Measurements from ENCODE around the gene KSR1.
A peak's percentile ranks its signal among the peaks of the same experiment; 100 is the strongest.

KSR1 gene

DNA sequence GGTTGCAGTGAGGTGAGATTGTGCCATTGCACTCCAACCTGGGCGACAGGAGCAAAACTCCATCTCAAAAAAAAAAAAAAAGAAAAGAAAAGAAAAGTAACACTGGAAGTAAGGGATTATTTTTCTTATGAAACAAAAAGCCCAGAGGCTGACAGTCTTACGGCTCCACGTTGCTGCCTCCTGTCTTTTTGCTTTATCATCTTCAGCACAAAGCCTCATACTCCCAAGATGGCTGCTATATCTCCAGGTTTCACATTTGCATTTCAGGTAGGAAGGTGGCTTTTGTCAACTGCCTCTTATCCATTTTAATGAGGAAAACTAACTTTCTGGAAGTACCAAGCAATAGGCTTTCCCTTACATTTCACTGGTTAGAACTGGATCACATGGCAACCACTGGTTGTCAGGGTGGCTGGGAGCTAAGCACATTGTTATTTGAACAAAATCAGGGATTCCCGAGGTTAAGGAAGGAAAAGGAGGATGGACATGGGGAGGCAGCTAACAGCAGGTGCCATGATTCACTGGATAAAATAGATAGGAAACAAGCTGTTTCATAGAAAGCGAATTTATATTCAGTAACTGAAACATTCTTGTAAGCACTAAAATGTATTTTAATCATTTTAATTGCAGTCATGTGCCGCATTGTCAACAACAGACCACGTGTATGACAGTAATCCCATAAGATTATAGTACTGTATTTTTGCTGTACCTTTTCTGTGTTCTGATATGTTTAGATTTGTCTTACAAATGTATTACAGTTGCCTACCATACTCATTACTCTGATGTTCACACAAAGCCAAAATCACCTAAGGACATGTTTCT, 58.6 kb downstream of the KSR1 start:
- DNase-seq (ENCODE audit: low read depth in 2 of 2) = no peak

DNA sequence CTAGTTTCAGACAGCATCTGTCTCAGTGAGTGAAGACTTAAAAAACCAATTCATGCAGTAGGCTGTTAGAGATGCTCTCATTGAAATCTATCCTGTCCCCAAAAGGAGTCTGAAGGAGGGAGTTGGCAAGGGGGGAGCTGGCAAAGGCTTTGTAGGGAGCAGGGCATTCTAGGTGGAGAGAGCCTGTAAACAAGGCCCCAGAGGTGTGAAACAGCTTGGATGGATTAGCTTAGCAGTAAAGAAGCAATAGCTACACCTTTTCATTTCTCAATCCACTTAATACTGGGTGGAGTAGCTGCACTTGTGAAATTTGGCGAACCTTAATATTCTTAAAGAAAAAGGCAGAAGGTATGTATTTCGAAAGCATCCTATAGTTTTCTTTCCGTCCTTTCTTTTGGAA, 61.8 kb downstream of the KSR1 start:
- DNase-seq (ENCODE audit: low read depth in 2 of 2) = no peak

DNA sequence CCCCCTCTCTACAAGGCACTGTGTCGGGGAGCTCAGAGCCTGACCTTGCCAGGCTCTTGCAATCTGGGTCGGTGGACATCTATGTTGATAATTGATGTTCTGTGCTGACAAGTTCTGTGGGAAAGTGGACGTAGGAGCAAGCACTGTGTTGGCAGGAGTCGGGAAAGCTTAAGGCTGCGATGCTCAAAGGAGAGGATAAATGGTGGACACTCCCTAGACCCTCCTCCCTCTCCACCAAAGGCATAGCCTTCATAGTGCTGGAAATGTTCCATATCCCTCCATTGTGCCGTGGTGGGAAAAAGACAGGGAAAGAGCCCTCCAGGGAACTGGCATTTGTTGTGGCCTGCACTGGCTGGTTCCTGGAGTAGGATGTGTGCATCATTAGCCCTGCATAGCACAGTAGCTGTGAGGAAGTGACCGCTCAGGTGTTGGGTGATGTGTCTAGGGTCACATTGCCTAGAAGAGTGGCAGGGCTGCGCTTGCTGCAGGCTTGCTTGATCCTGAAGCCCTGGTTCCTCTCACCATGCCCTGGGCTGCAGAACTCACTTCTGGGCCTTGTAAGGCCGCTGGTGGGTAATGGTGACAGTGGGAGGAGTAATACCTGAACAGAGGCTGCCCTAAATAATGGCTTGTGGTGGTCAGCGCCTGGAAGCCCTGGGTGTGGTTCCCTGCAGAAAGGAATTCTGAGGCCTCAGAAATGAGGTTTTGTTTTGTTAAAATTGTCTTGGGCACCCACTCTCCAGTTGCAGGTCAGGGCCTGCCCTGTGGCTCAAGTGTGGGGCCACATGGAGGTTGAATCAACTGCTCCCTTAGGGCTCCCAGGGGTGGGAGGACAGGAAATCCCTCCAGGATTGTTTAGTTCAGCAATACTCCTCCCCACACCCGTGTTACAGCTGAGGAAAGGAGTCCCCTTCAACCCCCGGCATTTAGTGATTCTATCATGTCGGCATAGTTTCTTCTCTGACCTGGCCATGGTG, 62.6 kb downstream of the KSR1 start:
- no peak for DNase-seq (ENCODE audit: low read depth in 2 of 2)

- no peak for DNase-seq (ENCODE audit: low read depth in 2 of 2)
These were observed 63.3 kb downstream of the KSR1 start for GRCh38 chr17:27519550-27519949.

GRCh38 chr17:27520491-27521185, 64.4 kb downstream of the KSR1 start:
- DNase-seq (ENCODE audit: low read depth in 2 of 2) = no peak

DNA sequence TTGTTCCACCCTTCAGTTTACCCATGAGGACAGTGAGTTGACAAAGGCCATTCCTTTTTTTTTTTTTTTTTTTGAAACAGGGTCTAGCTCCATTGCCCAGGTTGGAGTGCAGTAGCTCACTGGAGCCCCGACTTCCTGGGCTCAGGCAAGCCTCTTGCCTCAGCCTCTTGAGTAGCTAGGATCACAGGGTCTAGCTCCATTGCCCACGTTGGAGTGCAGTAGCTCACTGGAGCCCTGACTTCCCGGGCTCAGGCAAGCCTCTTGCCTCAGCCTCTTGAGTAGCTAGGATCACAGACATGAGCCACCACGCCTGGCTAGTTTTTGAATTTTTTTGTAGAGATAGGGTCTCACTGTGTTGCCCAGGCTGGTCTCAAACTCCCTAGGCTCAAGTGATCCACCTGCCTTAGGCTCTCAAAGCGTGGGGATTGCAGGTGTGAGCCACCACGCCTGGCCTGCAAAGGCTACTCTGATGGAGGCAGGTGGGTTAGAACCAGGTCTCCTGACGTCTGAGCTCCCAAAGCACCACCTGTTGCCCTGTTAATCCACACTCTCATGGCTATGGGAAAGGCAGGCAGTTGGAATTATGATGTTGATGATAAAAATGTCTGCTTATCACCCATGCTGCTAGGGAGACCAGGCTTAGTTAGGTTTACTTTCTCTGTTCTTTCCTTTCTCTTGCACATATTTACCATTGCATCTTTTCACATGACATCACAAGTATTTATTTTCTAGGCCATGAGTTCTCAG, 65.2 kb downstream of the KSR1 start:
- no peak for DNase-seq (ENCODE audit: low read depth in 2 of 2)

- DNase-seq (ENCODE audit: low read depth in 2 of 2) = no peak
These were observed 65.9 kb downstream of the KSR1 start for GRCh38 chr17:27522028-27522635.

DNA sequence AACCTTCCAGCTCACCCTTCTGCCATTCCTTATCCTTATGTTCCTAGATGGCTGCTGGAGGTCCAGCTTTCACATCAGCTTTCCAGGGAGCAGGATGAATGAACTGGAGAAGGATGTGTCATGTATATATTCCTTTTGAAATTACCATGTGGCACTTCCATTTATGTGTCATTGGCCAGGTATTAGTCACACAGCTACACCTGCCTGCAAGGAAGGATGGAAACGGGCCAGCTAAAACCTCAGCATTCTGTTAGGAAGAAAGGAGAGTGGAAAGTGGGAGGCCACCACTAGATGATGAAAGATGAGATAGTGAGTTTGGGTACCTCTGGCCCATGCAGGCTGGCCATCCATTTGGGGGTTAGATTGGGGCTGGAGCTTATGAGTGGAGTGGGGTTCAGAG, 67.5 kb downstream of the KSR1 start:
- DNase-seq (ENCODE audit: low read depth in 2 of 2) = no peak

DNA sequence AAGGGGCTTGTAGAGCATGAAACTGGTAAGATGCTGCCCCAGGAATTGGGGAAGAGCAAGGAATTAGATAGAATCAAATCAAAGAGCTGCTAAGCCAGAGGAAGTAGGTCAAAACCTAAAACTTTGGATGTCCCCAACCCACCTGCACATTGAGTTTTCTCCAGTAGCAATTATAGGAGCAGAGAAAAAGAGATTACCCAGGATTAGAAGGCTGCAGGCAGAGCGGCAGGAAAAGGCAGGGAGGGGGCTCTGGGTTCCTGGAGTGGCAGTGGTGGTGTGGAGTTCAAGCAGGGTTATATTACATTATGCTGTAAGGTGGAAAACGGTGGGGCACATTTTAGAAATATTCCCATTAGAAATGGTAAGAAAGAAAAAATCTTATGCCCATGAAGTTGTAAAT, 68.3 kb downstream of the KSR1 start:
- no peak for DNase-seq (ENCODE audit: low read depth in 2 of 2)

- no peak for DNase-seq (ENCODE audit: low read depth in 2 of 2)
These were observed 69.1 kb downstream of the KSR1 start for GRCh38 chr17:27525316-27525715.

- no peak for DNase-seq (ENCODE audit: low read depth in 2 of 2)
These were observed 69.8 kb downstream of the KSR1 start for GRCh38 chr17:27525836-27526603.

GRCh38 chr17:27526604-27527002, 70.4 kb downstream of the KSR1 start:
- peak; percentile 8 to 27 for DNase-seq (ENCODE audit: low read depth in 2 of 2)

- DNase-seq (ENCODE audit: low read depth in 2 of 2) = no peak
These were observed 73.1 kb downstream of the KSR1 start for GRCh38 chr17:27529230-27529796.

DNA sequence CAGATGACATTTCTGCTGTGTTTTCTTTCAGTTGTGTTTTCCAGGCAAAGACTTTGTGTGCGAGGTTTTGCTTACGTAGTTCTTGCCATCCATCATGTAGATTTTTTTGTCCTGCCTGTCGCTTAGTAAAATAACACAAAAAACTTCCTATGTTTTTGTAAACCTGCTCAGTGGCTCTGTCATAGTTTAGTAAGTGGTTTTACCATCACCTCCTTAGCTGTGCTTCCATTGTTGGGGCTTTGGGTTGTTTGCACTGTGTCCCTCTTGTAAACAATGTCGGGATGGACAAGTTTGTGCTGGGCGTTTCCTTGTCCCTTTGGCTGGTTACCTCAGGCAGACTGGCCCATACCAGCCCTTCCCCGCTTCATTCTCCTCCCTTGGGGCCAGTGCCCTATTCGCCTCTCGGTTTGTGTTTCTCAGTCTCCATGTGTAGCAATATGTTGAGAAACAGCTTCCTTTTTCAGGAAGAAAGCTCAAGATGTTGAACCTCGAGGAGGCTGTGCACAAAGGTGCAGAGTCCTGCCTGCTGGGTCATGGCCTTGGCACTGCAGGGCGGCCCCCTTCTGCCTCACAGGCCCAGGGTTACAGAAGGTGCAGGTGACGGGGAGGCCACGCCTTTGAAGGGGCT, 74.6 kb downstream of the KSR1 start:
- DNase-seq (ENCODE audit: low read depth in 2 of 2) = no peak

DNA sequence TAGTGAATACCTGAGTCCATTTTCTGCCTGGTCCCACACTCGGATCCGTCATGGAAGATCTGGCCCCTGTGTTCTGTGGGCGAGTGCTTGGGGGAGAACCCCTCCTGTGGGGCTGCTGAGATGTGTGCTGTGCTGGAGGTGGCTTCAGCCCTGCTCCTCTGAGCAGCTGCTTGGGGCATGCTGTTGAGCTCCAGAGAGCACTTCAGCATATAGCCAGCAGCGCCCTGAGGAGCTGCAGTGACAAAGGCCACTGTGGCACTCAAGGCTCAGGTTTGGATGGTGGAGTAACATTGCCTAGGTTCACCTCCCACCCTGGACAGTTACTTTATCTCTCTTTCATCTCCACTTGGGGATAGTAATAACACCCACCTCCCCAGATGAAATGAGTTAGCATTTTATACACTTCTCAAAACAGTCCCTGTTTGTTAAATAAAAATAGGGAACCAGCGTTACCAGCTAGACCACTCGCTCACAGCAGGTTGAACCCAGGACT, 75.3 kb downstream of the KSR1 start:
- no peak for DNase-seq (ENCODE audit: low read depth in 2 of 2)

- no peak for DNase-seq (ENCODE audit: low read depth in 2 of 2)
These were observed 76.3 kb downstream of the KSR1 start for GRCh38 chr17:27532269-27533263.

- DNase-seq (ENCODE audit: low read depth in 2 of 2) = no peak
These were observed 77.9 kb downstream of the KSR1 start for GRCh38 chr17:27533874-27534815.
